Nephron (organoid): ENCODE data around the gene NT5M.
A peak's percentile ranks its signal among the peaks of the same experiment; 100 is the strongest.
"Not testable (repeated sequence)": the region's sequence is repeated elsewhere in the genome, so short reads cannot be mapped to it uniquely, and the experiment has no call there.

Experiments
- H3K27ac Mint-ChIP-seq, 3 experiments: 2 replicates each; pipeline ENCODE4 v1.8.0; 2020; ENCODE audit warnings: mixed read lengths in 3 of 3, mild to moderate bottlenecking in 2 of 3, moderate library complexity in 1 of 3
- H3K27me3 Mint-ChIP-seq: 2 replicates; pipeline ENCODE4 v1.8.0; 2021; ENCODE audit warnings: low read depth, mild to moderate bottlenecking, moderate library complexity, mixed read lengths
- H3K36me3 Mint-ChIP-seq: 2 replicates; pipeline ENCODE4 v1.8.0; 2020; ENCODE audit warnings: low read depth, mixed read lengths
- H3K4me1 Mint-ChIP-seq: 2 replicates; pipeline ENCODE4 v1.8.0; 2020; ENCODE audit warnings: mixed read lengths
- H3K4me3 Mint-ChIP-seq, 3 experiments: 2 replicates each; pipeline ENCODE4 v1.8.0; 2020; ENCODE audit warnings: mild to moderate bottlenecking in 3 of 3, mixed read lengths in 3 of 3, moderate library complexity in 2 of 3
- H3K9me3 Mint-ChIP-seq: 2 replicates; pipeline ENCODE4 v1.8.0; 2020; ENCODE audit warnings: mixed read lengths
- CTCF ChIP-seq, 3 experiments: fragments of 200-600 bp; sonication (generic); IDR thresholded peaks; one replicate each; pipeline ENCODE4 v1.5.0; 2021; ENCODE audit warnings: antibody characterized with exemption in 3 of 3; ENCODE audit not compliant: unreplicated experiment in 3 of 3

Gene NT5M

GRCh38 chr17:17303010-17303846 is at the start of gene NT5M:
NT5M (plus strand) TSS chr17:17303373; CDS start chr17:17303551, 178 bp downstream.
- Mint-ChIP-seq H3K4me1 (peaks cover 19% of the 10 kb centered on the region), H3K27ac (peak within 1 kb of the TSS; percentile 77 to 92 (median 91)), H3K27me3 (no peaks in the 10 kb centered on the region), H3K36me3 (no peaks in the 10 kb centered on the region), H3K9me3 (no peaks in the 10 kb centered on the region), H3K4me3 (peak within 1 kb of the TSS; percentile 89 to 97 (median 96))
- TF ChIP-seq CTCF (IDR thresholded peaks at IDR 0.05; ENCODE audit: unreplicated experiment in 3 of 3), result no peak

DNA sequence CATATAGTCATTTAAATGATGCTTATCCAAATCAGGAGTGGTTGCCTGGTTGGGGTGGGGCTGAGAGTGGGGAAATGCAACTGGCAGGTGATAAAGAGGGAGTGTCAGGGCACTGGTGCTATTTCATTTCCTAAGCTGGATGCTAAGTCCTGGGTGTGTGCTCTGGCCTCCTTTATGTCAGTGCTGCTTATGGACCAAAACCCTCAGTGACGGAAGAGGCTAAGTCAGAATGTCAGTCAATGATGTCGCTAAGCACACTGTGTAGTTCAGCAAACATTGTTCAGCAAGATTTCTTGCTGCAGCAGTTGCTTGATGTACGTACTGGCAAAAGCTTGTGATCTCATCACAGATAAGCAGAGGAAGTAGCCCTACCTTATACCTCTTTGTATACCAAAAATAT is 49.8 kb upstream of the NT5M start:
- H3K4me1 Mint-ChIP-seq, result no peaks in the 10 kb centered on the region
- no peak overlapping the region for H3K4me3 Mint-ChIP-seq
- H3K27ac Mint-ChIP-seq, result no peak overlapping the region
- no peaks in the 10 kb centered on the region for H3K27me3 Mint-ChIP-seq
- H3K36me3 Mint-ChIP-seq, result peaks cover 63% of the 10 kb centered on the region
- H3K9me3 Mint-ChIP-seq, result no peaks in the 10 kb centered on the region
- no peak for TF ChIP-seq CTCF (IDR thresholded peaks at IDR 0.05; ENCODE audit: unreplicated experiment in 3 of 3)

- H3K27ac Mint-ChIP-seq, result no peak overlapping the region
- no peaks in the 10 kb centered on the region for H3K9me3 Mint-ChIP-seq
- no peak for TF ChIP-seq CTCF (IDR thresholded peaks at IDR 0.05; ENCODE audit: unreplicated experiment in 3 of 3)
- peaks cover 63% of the 10 kb centered on the region for H3K36me3 Mint-ChIP-seq
- H3K4me1 Mint-ChIP-seq, result no peaks in the 10 kb centered on the region
- H3K27me3 Mint-ChIP-seq, result no peaks in the 10 kb centered on the region
- H3K4me3 Mint-ChIP-seq, result no peak overlapping the region
Observed at GRCh38 chr17:17254036-17254435, 49.1 kb upstream of the NT5M start.

GRCh38 chr17:17255689-17256088 is 47.5 kb upstream of the NT5M start:
- H3K4me3 Mint-ChIP-seq, H3K27ac Mint-ChIP-seq, H3K27me3 Mint-ChIP-seq, H3K9me3 Mint-ChIP-seq, H3K4me1 Mint-ChIP-seq: not testable (repeated sequence)
- peaks cover 68% of the 10 kb centered on the region for H3K36me3 Mint-ChIP-seq

- H3K27me3 Mint-ChIP-seq, result no peaks in the 10 kb centered on the region
- peaks cover 72% of the 10 kb centered on the region for H3K36me3 Mint-ChIP-seq
- no peaks in the 10 kb centered on the region for H3K9me3 Mint-ChIP-seq
- H3K4me1 Mint-ChIP-seq, result no peaks in the 10 kb centered on the region
- H3K4me3 Mint-ChIP-seq, result no peak overlapping the region
- no peak for TF ChIP-seq CTCF (IDR thresholded peaks at IDR 0.05; ENCODE audit: unreplicated experiment in 3 of 3)
- no peak overlapping the region for H3K27ac Mint-ChIP-seq
Observed at GRCh38 chr17:17256316-17256715, 46.9 kb upstream of the NT5M start.

DNA sequence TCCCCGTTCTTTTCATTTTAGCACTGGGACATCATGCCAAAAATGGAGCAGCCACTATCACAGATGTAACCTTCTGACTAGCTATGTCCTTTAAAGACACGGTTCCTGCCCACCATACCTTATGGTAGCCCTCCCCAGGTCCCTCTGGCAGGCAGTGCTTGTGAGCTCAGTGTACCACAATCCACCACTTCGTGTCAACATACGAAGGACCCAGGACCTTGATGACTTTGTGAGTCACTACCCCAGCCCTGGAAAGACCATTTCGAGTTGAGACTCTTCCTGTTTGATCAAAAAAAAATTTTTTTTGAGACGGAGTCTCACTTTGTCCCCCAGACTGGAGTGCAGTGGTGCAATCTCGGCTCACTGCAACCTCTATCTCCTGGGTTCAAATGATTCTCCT is 45.2 kb upstream of the NT5M start:
- Mint-ChIP-seq H3K9me3 (no peaks in the 10 kb centered on the region), H3K27ac (no peak overlapping the region), H3K36me3 (peaks cover 69% of the 10 kb centered on the region), H3K4me1 (no peaks in the 10 kb centered on the region), H3K4me3 (no peak overlapping the region), H3K27me3 (no peaks in the 10 kb centered on the region)
- no peak for TF ChIP-seq CTCF (IDR thresholded peaks at IDR 0.05; ENCODE audit: unreplicated experiment in 3 of 3)
